Measurements from ENCODE around the gene USO1. TPM values are rescaled to one million over a fixed set of nuclear protein-coding genes. Genes with fewer than 3 reads are reported as not detected.
"Not testable (repeated sequence)": the region's sequence is repeated elsewhere in the genome, so short reads cannot be mapped to it uniquely, and the experiment has no call there.

USO1 gene
- total RNA-seq, 1 donor from 2014 or later, result 41.2 TPM

DNA sequence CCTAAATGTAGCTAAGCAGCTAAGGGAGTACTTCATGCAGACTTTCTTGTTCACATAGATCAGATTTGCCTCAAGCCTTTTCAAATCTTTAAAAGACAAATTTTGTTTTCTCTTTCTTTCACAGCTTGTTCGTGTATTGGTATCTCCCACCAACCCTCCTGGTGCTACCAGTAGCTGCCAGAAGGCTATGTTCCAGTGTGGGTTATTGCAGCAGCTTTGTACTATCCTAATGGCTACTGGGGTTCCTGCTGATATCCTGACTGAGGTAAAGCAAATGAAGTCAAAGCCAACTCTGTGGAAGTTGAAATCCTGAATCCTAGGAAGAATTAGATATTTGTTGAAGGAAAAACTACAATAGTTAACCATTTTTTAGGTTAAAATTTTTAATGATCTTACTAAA is 62.6 kb downstream of the USO1 start:
- Mint-ChIP-seq H3K4me1 (no peaks in the 10 kb centered on the region), H3K36me3 (ENCODE audit: low read depth) (peaks cover 5% of the 10 kb centered on the region), H3K9me3 (no peaks in the 10 kb centered on the region), H3K4me3 (no peak overlapping the region), H3K27ac (ENCODE audit: unreplicated experiment) (no peak overlapping the region), H3K27me3 (ENCODE audit: low read depth) (no peaks in the 10 kb centered on the region)
- no peak for TF ChIP-seq CTCF (conservative IDR thresholded peaks at IDR 0.05)
- no peak for DNase-seq (ENCODE audit: low read depth, low spot score)

DNA sequence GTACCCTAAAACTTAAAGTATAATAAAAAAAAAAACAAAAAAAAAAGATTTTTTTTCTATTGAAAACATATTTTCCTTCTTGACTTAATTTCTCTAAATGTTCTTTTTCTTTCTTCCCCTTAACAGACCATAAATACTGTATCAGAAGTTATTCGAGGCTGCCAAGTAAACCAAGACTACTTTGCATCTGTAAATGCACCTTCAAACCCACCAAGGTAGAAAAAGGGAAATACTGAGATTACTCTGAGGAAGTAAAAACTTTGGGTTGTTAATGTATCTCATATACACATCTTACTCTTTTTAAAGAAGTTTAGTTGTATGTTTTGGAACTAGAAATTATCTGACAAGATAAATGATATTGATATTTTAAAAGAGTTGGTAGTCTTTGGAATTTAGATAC is 65.6 kb downstream of the USO1 start:
- H3K4me1 Mint-ChIP-seq, result no peaks in the 10 kb centered on the region
- no peak overlapping the region for H3K27ac Mint-ChIP-seq (ENCODE audit: unreplicated experiment)
- DNase-seq (ENCODE audit: low read depth, low spot score), result no peak
- no peak overlapping the region for H3K4me3 Mint-ChIP-seq
- H3K27me3 Mint-ChIP-seq (ENCODE audit: low read depth), result no peaks in the 10 kb centered on the region
- H3K36me3 Mint-ChIP-seq (ENCODE audit: low read depth), result peaks cover 6% of the 10 kb centered on the region
- H3K9me3 Mint-ChIP-seq, result no peaks in the 10 kb centered on the region
- no peak for TF ChIP-seq CTCF (conservative IDR thresholded peaks at IDR 0.05)

GRCh38 chr4:75800972-75801371 is 76.6 kb downstream of the USO1 start:
- no peaks in the 10 kb centered on the region for H3K9me3 Mint-ChIP-seq
- H3K27ac Mint-ChIP-seq (ENCODE audit: unreplicated experiment), result no peak overlapping the region
- no peak overlapping the region for H3K4me3 Mint-ChIP-seq
- peaks cover 5% of the 10 kb centered on the region for H3K36me3 Mint-ChIP-seq (ENCODE audit: low read depth)
- no peaks in the 10 kb centered on the region for H3K4me1 Mint-ChIP-seq
- no peaks in the 10 kb centered on the region for H3K27me3 Mint-ChIP-seq (ENCODE audit: low read depth)
- no peak for TF ChIP-seq CTCF (conservative IDR thresholded peaks at IDR 0.05)
- no peak for DNase-seq (ENCODE audit: low read depth, low spot score)

DNA sequence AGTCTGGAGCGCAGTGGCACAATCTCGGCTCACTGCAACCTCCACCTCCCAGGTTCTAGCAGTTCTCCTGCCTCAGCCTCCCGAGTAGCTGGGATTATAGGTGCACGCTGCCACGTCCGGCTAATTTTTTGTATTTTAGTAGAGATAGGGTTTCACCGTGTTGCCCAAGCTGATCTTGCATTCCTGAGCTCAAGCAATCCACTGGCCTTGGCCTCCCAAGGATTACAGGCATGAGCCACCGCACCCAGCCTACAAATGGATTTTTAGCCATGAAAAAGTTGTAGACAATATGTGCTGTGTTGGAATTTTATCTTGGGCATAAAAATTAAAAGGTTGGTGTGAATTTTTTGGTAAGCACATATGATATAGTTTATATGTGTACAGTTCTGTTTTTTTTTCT is 81.7 kb downstream of the USO1 start:
- not testable (repeated sequence) for H3K9me3 Mint-ChIP-seq; H3K4me1 Mint-ChIP-seq; H3K36me3 Mint-ChIP-seq (ENCODE audit: low read depth); H3K27ac Mint-ChIP-seq (ENCODE audit: unreplicated experiment); DNase-seq (ENCODE audit: low read depth, low spot score); H3K27me3 Mint-ChIP-seq (ENCODE audit: low read depth); H3K4me3 Mint-ChIP-seq

DNA sequence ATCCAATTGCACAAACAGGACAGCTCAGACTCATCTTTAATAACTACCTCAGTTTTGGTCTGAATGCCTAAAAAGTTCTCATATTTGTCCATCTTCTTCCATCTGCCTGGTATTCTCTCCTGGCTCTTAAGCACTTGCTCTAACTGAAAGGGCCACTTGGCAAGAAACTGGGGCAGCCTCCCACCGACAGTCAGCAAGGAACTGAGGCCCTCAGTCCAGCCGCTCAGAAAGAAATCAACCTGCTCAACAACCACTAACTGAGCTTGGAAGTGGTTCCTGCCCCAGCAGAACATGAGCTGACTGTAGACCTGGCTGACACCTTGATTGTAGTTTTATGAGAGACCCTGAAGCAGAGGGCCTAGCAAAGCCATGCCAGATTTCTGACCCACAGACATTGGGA is 93.5 kb downstream of the USO1 start:
- no peak for DNase-seq (ENCODE audit: low read depth, low spot score)
- Mint-ChIP-seq H3K4me1 (no peaks in the 10 kb centered on the region), H3K27me3 (ENCODE audit: low read depth) (no peaks in the 10 kb centered on the region), H3K36me3 (ENCODE audit: low read depth) (peaks cover 7% of the 10 kb centered on the region), H3K4me3 (no peak overlapping the region), H3K27ac (ENCODE audit: unreplicated experiment) (no peak overlapping the region), H3K9me3 (no peaks in the 10 kb centered on the region)
- no peak for TF ChIP-seq CTCF (conservative IDR thresholded peaks at IDR 0.05)

- no peak overlapping the region for H3K27ac Mint-ChIP-seq (ENCODE audit: unreplicated experiment)
- no peak for DNase-seq (ENCODE audit: low read depth, low spot score)
- peaks cover 7% of the 10 kb centered on the region for H3K36me3 Mint-ChIP-seq (ENCODE audit: low read depth)
- no peaks in the 10 kb centered on the region for H3K27me3 Mint-ChIP-seq (ENCODE audit: low read depth)
- TF ChIP-seq CTCF (conservative IDR thresholded peaks at IDR 0.05), result no peak
- no peaks in the 10 kb centered on the region for H3K9me3 Mint-ChIP-seq
- no peaks in the 10 kb centered on the region for H3K4me1 Mint-ChIP-seq
- no peak overlapping the region for H3K4me3 Mint-ChIP-seq
These were observed 94.7 kb downstream of the USO1 start for GRCh38 chr4:75819121-75819520.

Measured in neural crest cell (in vitro differentiated cells).